ENCODE results near the gene GPATCH4. TPM values are rescaled to one million over a fixed set of nuclear protein-coding genes. Genes with fewer than 3 reads are reported as not detected.
A peak's percentile ranks its signal among the peaks of the same experiment; 100 is the strongest.

GPATCH4 gene
- total and polyA plus RNA-seq, 8 donors = 16.1 to 35.1 (median 28.8) TPM

GRCh38 chr1:156594190-156594589 is 7.1 kb downstream of the GPATCH4 start:
- no peaks in the 10 kb centered on the region for H3K27me3 ChIP-seq
- DNase-seq (no peak), ATAC-seq (no peak)
- no peak overlapping the region for H3K27ac ChIP-seq
- no peaks in the 10 kb centered on the region for H3K9me3 ChIP-seq
- peaks cover 5 to 19% of the 10 kb centered on the region in 2 donors for H3K4me1 ChIP-seq
- peaks cover 0 to 58% of the 10 kb centered on the region in 2 donors for H3K36me3 ChIP-seq
- H3K4me3 ChIP-seq = no peak overlapping the region
- intact Hi-C loops (cut with DNase I) = no loop called here
- TF ChIP-seq CTCF (IDR thresholded peaks at IDR 0.05) = no peak

GRCh38 chr1:156593661-156593989 is 7.7 kb downstream of the GPATCH4 start:
- H3K27ac ChIP-seq = no peak overlapping the region
- no peak for TF ChIP-seq CTCF (IDR thresholded peaks at IDR 0.05)
- no peaks in the 10 kb centered on the region for H3K9me3 ChIP-seq
- no peak overlapping the region for H3K4me3 ChIP-seq
- DNase-seq = no peak
- peaks cover 5 to 19% of the 10 kb centered on the region in 2 donors for H3K4me1 ChIP-seq
- intact Hi-C loops (cut with DNase I) = no loop called here
- no peaks in the 10 kb centered on the region for H3K27me3 ChIP-seq
- no peak for ATAC-seq
- peaks cover 0 to 54% of the 10 kb centered on the region in 2 donors for H3K36me3 ChIP-seq

GRCh38 chr1:156592910-156593660 is 8.2 kb downstream of the GPATCH4 start:
- H3K4me1 ChIP-seq = peaks cover 5 to 19% of the 10 kb centered on the region in 2 donors
- DNase-seq (no peak), ATAC-seq (no peak)
- peaks cover 0 to 49% of the 10 kb centered on the region in 2 donors for H3K36me3 ChIP-seq
- H3K9me3 ChIP-seq = no peaks in the 10 kb centered on the region
- no peak for TF ChIP-seq CTCF (IDR thresholded peaks at IDR 0.05)
- H3K4me3 ChIP-seq = no peak overlapping the region
- H3K27ac ChIP-seq = no peak overlapping the region
- no peaks in the 10 kb centered on the region for H3K27me3 ChIP-seq
- intact Hi-C loops (cut with DNase I) = no loop called here

GRCh38 chr1:156592158-156592909 is 8.9 kb downstream of the GPATCH4 start:
- TF ChIP-seq CTCF (IDR thresholded peaks at IDR 0.05) = no peak
- ATAC-seq (no peak), DNase-seq (no peak)
- H3K4me1 ChIP-seq = peaks cover 5 to 19% of the 10 kb centered on the region in 2 donors
- H3K4me3 ChIP-seq = peak overlapping the region; percentile 81 to 89
- peaks cover 0 to 41% of the 10 kb centered on the region in 2 donors for H3K36me3 ChIP-seq
- no peaks in the 10 kb centered on the region for H3K9me3 ChIP-seq
- H3K27me3 ChIP-seq = no peaks in the 10 kb centered on the region
- H3K27ac ChIP-seq = peak overlapping the region; percentile 78 to 82
- intact Hi-C loops (cut with DNase I) = no loop called here

- H3K36me3 ChIP-seq = peaks cover 0 to 34% of the 10 kb centered on the region in 2 donors
- DNase-seq = peak; percentile 65 to 95 (median 75)
- peaks cover 5 to 19% of the 10 kb centered on the region in 2 donors for H3K4me1 ChIP-seq
- no peak for TF ChIP-seq CTCF (IDR thresholded peaks at IDR 0.05)
- H3K27ac ChIP-seq = peak within 1 kb of the TSS; percentile 78 to 82
- intact Hi-C loops (cut with DNase I) = no loop called here
- no peaks in the 10 kb centered on the region for H3K9me3 ChIP-seq
- no peaks in the 10 kb centered on the region for H3K27me3 ChIP-seq
- peak; percentile 98 for ATAC-seq
- H3K4me3 ChIP-seq = peak within 1 kb of the TSS; percentile 81 to 89
Observed at GRCh38 chr1:156591432-156592157, 9.7 kb downstream of the GPATCH4 start, which contains the start of gene NAXE. Gene NAXE (plus strand): TSS chr1:156591776. CDS start chr1:156591805, 29 bp downstream.
